Right hindlimb (tissue), 1 donor: ENCODE results near the gene ZC3H4.
A peak's percentile ranks its signal among the peaks of the same experiment; 100 is the strongest.
"Not testable (repeated sequence)": the region's sequence is repeated elsewhere in the genome, so short reads cannot be mapped to it uniquely, and the experiment has no call there.

Experiments
- DNase-seq: peaks from one replicate; pipeline ENCODE4 v3.0.0-alpha.2; 2018

ZC3H4 gene

DNA sequence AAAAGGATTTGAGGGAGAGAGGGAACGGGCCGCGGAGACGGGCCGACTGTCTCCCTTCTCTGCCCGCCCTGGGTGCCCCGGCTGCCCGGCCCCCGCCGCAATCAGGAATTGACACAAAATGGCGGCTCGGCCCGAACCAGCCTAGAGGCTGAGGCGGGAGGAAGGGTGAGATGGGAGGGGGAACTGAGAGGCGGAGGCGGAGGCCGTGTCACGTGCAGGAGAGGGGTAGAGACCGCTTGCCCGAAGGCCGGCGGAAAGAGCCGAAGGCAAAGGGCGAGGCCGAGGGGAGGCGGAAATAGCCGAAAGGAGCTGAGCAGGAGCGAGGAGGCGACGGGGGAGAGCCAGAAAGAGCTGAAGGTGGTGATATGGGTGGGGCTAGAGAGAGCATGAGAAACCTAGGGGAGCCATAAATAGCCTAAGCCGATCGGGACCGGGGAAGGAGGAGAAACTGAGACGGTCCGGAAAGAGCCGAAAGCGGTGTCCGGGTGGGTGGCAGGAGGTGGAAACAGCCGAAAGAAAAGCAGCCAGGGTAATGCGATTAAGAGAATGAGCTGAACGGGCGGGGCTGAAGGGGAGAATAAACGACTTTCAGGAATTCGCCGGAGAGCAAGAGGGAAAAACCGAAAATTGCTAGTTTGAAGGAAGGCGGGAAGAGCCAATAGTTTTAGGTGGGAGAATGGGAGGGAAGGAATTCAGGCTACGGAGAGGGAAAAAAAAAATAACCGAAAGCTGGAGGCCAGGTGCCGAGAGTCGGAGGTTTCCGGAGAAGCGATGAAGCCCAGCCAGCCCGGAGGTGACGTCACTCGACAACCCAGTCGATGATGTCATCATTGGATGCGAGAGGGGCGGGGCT, at the start of gene ZC3H4:
Gene ZC3H4 (minus strand): TSS at position 780 of the 853 bp plus-strand sequence. CDS start 1,192 bp downstream, outside the sequence.
- DNase-seq = peak; percentile 100

DNA sequence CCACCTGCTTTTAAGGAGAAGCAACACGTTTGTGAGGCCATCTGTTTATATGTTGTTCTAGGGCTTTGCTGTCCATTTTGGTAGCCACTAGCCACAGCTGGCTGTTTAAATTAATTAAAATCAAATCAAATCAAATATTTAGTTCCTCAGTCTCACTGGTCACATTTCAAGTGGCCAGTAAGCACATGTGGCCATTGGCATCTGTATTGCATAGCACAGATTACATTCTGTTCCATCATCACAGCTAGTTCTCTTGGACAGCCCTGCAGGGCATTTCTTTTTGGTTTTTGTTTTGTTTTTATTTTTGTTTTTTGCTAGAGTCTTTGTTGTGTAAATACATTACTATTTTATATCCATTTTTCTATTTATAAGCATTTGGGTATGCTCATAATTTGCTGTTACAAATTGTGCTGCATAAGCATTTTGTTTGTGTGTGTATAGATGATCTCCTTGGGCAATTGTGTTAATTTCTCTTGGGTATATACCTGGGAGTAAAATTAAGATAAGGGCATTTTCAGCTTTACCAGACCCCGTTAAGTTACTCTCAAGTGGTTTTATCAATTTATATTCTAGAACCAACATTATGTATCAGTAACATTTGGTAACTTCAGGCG, 48.4 kb upstream of the ZC3H4 start:
- DNase-seq = no peak

DNA sequence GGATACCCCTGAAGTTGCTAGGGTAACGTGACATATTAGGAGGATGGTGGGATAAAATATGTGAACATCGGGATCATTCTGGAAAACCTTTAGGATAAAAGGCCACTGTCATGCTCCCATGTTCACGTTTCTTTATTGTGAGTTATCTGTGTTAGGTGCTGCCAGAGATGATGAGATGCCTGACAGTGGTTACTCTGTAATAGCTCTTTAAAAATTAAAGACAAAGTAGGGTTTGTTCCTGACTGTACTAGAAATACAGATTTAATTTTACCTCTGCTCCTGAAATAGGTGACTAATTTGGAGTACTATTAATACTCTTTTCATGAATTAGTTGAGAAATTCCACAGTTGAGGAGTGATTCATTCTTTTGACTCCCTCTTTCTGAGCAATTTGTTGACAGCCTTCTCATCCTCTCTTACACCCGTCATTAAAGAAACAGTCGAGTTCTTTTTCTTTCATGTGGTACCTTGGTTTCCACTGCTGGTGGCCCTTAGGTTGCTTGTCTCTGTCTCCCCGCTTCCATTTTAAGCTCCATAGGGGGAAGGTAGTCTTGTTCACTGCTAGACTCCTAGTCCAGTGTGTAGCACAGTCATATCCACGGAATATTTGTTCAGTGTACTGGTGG, 45.4 kb upstream of the ZC3H4 start:
- DNase-seq = no peak

DNA sequence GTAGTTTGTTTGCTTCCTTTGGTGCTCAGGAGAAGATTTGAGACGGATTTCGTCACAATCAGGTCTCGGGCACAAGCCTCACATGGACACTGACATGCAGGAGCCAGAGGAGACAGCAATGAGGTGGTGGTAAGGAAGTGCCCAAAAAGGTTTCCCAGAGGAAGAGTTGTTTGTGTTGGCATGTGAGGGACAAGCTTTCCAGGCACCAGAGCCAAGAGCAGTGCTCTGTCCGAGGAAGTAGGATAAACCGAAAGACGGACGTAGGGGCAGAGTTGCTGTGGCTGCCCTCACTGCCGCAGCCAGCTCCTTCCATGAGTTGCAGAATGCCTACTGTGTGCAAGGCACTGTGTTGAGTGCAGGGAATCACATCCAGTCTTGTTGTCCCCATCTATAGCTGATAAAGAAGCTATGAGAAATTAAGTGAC, 44.8 kb upstream of the ZC3H4 start:
- no peak for DNase-seq

DNA sequence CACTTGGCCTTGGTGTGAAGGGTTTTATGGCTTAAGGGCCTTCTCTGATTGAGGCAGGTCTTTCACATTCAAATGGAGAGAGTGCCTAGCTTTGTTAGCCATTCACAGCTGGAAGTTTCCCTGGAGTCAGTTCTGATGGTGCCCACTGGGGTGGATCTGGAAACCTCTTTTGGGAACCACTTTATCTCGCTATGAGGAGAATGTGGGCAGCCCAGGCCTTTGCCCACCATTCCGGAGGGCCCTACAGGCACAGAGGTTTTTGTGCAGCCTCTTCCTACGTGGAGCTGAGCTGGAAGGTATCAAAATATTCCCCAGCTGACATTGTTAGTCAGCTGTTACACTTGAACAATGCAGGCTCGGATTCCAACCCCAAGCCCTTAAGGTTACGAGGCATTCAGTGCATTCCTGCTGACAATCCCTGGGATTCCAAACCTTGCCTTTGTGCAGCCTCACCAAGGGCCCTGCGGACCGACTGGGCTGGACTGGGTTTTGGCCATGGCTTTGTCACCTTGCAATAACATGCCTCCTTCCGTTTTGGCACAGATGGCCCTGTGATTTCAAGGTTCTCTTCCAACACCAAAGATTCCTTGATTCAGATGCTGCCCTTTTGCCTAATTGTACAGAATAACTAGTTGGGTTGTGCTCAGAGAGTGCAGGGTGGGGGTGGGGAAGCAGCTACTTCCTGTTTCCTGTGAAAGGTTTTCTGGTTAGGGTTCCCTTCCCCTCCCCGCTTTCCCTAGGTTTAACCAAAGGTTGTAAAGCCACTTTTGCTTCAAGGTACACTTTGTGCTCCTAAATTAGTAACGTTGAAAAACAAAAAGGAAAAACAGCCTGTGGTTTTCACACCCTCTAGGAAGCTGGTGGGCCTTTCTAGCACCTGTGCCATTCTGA, 44.1 kb upstream of the ZC3H4 start:
- DNase-seq = peak; percentile 27

DNA sequence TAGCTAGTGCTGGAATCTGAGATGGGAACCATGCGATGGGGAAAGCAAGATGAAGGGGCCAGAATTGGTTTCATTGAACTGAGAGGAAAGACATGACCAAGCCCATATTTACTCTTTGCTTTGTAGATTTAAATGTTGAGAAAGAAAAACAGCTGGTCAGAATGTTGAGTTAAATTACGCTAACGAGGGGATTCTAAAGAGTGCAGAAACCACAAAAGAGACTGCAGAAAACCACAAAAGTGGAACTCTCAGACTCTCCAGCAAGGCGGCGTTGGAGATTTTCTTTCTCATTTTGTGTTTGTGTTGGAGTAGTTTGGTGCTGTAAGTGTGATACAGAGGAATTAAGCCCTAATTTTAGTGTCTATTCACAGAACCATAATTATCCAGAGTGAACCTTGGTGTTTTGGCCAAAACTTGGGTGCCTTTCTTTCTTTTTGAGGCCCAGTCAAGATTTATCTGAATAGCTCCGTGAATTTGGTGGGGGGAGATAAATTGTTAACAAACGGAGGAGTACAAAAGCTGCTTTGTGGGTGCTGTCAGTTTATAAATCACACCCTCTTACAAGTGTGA, 43.4 kb upstream of the ZC3H4 start:
- DNase-seq = no peak

DNA sequence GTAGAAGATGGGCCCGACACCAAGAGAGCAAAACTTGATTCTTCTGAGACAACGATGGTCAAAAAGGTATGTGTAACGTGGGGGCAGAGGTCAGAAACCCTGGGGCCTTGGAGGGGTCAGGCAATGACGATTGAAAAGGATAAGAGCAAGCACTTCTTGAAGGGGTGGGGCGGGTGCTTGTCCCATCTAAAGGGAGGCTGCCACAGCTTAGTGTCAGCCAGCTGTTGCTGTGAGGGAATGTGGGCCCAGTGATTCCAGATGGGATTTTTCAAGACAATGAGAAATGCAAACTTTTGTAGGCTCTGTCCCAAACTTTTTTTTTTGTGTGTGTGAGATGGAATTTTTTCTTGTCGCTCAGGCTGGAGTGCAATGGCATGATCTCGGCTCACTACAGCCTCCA, 41.6 kb upstream of the ZC3H4 start:
- DNase-seq = no peak

DNA sequence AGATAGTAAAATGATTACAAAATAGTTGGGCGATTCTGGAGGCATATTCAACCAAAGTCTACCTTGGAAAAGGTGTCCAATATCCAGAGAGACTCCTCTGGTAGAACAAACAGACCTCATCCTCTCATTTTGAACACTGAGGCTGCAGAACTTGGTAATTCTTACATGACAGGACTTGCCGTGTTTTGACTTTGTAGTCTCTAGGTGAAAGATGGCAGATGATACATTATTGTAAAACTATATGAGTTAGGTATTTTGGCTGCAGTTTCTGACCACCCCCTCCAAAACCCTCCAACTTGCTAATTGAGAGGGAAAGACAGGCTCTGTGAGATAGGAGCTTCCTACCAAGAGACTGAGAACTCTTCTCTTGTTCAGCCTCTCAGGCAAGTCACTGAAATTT, 39.7 kb upstream of the ZC3H4 start:
- DNase-seq = no peak

DNA sequence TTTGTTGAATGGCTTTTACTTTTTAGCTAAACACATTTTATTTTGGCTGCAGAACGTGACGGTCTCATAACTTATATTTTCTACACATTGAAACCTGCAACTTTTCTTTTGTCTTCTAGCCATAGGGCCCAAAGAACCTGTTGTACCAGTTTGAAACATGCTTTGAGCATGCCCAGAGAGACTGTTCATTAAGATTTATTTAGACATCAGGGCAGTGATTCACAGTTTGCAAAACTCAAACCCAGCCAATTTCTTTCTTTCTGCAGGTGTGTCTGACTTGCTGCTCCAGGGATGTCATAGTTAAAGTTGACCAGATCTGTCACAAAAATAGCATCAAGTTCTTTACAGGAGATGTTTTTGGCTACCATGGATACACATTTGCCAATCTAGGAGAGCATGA, 39.1 kb upstream of the ZC3H4 start:
- no peak for DNase-seq

DNA sequence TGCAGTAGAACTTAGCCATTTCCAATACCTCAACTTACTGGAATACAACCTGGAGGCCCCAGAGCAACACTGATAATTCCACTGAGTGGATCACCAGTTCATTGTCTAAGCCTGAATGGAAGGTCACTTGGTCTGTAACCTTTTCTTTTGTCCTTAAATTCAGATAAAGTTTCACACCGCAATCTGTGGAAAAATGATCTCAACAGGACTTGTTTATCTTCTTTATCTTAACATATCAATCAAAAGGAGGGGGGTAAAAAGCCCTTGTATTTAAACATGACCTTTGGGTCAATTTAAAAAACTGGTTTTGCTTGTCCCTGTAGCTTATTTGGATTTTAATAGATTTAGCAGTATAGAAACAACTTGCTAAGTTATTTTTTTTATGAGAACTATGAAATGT, 38.6 kb upstream of the ZC3H4 start:
- no peak for DNase-seq

DNA sequence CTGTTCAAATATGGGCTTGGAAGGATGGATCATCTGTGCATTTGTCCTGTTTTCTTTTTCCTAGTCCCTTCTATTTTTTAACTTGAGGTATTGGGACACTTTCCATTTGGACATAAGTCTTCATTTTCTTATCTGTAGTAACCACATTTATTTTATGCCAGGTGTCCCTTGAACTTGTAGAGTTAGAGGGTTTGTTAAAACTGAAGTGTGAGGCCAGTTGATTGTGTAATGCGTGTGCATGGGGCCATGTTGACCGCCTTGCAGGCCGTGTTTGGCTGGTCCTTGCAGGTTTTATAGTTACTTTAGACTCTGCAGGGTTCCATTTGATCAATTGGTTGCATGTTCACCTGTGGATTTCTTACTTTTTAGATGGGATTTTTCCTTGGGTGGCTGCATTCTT, 38.1 kb upstream of the ZC3H4 start:
- no peak for DNase-seq

DNA sequence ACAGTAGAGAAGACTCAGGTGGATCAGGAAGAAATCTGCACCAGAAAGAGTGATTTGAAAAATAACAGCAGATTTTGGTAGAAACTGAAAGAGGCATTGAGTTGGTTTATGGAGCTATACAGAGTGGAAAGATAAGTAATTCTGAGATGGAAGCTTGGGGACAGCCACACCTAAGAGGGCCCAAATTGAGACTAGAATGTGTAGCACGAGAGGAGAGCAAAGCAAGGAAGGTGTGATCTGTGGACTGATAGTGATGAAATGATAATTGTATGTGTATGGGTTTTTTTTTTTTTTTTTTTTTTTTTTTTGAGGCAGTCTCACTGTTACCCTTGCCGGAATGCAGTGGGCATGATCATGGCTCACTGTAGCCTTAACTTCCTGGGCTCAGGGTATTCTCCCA, 33.3 kb upstream of the ZC3H4 start:
- no peak for DNase-seq

DNA sequence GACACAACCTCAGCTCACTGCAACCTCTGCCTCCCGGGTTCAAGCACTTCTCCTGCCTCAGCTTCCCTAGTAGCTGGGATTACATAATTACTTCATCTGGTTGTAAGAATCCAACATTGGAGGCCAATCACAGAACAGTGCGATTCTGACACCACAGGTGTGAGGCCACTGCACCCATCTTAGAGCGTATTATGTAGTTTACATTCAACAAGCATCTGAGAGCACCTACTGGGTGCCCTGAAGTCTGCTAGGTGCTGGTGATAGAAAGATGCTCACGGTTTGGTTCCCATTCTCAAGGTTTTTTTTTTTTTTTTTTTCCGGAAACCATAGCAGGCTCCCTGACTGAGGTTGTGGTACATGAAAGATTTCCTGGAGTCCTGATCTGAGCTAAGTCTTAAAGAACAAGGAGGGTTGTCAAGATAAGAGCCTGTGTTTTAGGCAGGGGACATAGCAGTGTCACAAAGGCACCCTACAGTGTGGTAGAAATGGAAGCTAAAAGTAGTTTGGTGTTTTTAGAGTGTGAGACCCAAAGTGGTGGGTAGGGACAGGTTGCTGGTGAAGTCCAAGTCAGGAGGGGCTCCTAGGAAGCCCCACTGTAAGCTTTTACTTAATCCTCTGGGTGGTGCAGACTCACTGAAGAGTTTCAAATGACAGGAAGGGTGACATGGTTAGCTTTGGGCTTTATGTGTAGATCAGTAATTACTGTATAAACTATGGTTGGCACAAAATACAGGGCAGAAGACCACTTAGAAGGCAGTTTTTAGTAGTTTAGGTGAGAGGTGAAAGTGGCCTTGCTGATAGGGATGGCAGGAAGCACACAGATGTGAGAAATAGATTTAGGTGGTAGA, 32.3 kb upstream of the ZC3H4 start:
- DNase-seq = no peak

DNA sequence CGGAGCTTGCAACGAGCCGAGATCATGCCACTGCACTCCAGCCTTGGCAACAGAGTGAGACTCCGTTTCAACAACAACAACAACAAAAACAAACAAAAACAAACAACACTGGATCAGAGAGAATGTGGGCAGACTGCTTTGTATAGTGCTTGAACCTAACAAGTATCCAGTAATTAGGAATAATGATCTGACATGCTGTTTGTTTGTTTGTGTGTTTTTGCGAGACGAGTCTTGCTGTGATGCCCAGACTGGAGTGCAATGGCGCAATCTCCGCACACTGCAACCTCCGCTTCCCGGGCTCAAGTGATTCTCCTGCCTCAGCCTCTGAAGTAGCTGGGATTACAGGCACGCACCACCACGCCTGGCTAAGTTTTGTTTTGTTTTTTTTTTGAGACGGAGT, 31.1 kb upstream of the ZC3H4 start:
- DNase-seq = no peak

DNA sequence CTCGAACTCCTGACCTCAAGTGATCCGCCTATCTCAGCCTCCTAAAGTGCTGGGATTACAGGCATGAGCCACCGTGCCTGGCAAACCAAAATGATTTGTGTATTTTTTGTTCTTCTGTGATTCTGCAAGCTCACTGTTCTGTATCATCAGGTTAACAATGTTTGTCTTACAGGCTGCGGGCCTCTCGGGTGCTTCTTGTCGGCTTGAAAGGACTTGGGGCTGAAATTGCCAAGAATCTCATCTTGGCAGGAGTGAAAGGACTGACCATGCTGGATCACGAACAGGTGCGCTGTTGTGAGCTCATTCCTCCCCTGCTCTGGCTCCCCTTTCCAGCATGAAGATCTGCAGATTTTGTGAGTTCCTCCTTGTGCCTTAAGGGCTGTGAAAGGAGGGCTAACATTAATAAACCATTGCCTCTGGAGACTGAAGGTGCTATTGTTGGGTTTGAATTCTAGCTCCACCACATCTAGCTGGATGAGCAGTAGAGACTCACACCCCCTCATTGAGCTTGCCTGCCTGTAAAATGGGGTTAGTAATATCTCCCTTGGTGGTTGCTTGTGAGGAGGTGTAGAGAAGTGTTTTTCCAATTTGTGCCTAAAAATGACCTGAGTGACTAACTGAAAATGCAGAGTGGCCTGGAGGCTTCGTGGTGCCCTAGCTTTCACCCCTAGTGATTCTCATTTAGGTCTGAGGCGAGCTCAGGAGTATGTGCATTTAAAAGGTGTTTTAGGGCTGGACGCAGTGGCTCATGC, 29.9 kb upstream of the ZC3H4 start:
- DNase-seq = no peak

DNA sequence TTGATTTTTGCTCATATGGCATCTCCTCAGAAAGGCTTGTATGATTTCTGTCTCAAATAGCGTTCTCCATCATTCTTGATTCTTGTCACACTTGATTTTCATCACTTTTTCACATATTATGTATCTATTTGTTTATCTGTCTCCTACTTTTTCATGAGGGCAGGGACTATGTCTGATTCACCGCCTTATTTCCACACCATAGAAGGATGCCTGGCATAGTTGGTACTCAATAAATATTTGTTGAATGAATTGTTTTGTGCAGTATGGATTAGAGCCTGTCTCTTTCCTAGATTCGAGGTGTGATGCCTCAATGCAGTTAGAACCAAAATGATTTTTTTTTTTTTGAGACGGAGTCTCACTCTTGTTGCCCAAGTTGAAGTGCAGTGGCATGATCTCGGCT, 29.2 kb upstream of the ZC3H4 start:
- DNase-seq = no peak

DNA sequence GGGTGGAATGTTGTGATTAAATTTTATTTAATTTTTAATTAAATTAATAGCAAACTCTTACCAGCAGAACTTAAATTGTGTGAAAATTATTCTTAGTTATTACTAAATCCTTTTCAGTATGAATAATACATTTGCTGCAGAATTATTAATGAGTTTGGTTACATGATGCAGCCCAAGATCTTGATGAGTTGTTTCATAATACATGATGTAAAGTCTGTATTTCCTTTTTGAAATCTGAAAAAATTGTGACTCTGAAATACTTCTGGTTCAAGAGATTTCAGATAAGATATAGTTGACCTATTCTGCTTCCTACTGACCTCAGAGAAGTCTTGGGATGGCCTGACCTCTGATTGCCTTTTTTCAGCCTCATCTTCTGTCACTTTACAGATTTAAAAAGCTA, 28.1 kb upstream of the ZC3H4 start:
- no peak for DNase-seq

DNA sequence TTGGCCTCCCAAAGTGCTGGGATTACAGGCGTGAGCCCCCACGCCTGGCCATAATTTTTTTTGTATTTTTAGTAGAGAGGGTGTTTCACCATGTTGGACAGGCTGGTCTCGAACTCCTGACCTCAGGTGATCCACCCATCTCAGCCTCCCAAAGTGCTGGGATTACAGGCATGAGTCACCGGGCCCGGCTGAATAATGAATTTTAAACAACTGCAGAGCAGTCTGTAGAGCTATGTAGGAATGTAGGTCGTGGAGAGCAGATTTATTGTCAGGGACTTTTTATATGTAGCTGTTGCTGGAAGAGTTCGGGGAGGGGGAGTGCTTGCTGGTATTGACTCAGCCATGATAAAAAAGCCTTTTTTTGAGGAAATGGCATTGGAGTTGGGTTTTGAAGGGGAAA, 27.7 kb upstream of the ZC3H4 start:
- DNase-seq = not testable (repeated sequence)

DNA sequence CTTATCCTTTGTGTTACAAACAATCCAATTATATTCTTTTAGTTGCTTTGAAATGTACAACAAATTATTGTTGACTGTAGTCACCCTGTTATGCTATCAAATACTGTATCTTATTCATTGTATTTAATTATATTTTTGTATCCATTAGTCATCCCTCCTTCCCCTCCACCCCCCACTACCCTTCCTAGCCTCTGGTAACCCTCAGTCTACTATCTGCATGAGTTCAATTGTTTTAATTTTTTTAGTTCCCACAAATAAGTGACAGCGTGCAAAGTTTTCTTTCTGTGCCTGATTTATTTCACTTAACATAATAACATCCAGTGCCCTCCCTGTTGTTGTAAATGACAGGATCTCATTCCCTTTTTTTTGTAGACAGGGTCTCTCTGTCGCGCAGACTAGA, 21.6 kb upstream of the ZC3H4 start:
- no peak for DNase-seq

DNA sequence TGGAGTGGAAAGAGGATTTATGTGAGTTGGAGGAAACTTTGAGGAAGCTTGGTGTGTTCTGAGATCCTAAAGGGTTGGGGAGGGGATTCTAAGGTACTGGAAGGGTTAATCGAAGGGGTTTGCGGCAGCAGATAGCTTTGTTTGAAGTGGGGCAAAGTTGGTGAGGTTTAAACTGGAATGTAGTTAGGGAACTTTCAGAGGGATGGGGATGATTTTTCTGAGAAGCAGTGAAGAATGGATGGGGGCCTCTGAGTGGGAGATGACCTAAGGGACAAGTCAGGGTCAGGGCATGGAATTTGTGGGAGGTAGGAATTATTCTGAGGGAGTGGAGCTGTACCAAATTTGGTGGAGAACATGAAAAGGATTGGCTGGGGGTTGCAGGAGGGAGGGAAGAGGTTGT, 21.0 kb upstream of the ZC3H4 start:
- DNase-seq = no peak

DNA sequence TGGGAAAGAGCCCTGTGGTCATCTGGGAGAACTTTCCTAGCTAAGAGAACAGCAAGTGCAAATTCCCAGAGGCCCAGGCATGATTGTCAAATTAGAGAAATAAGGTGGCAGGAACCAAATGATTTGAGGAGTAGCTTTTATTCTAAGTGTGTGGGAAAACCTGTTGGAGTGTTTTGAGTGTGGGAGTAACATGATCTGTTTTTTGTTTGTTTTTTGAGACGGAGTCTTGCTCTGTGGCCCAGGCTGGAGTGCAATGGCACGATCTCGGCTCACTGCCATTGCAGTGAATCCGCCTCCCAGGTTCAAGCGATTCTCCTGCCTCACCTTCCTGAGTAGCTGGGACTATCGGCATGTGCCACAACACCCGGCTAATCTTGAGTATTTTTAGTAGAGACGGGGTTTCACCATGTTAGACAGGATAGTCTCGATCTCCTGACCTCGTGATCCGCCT, 19.5 kb upstream of the ZC3H4 start:
- DNase-seq = no peak
